Neuron (in vitro differentiated cells): ENCODE measurements around the gene PBXIP1.

ENCODE experiments used
- H2AFZ ChIP-seq: one replicate; pipeline ENCODE4 v1.6.1; 2013; ENCODE audit warnings: low read depth, mild to moderate bottlenecking, inconsistent platforms, low read length, moderate library complexity
- H3K27me3 ChIP-seq: one replicate; pipeline ENCODE4 v1.6.1; 2013; ENCODE audit warnings: low read length; ENCODE audit not compliant: insufficient read depth
- H3K36me3 ChIP-seq: one replicate; pipeline ENCODE4 v1.6.1; 2013; ENCODE audit warnings: low read length; ENCODE audit not compliant: insufficient read depth
- H3K4me1 ChIP-seq: one replicate; pipeline ENCODE4 v1.6.1; 2013; ENCODE audit warnings: low read length; ENCODE audit not compliant: insufficient read depth
- H3K4me3 ChIP-seq: 2 replicates; pipeline ENCODE4 v1.5.1; 2013; ENCODE audit warnings: mild to moderate bottlenecking, low read length, moderate library complexity
- H3K9me3 ChIP-seq: one replicate; pipeline ENCODE4 v1.6.1; 2013; ENCODE audit warnings: low read length

Gene PBXIP1

DNA sequence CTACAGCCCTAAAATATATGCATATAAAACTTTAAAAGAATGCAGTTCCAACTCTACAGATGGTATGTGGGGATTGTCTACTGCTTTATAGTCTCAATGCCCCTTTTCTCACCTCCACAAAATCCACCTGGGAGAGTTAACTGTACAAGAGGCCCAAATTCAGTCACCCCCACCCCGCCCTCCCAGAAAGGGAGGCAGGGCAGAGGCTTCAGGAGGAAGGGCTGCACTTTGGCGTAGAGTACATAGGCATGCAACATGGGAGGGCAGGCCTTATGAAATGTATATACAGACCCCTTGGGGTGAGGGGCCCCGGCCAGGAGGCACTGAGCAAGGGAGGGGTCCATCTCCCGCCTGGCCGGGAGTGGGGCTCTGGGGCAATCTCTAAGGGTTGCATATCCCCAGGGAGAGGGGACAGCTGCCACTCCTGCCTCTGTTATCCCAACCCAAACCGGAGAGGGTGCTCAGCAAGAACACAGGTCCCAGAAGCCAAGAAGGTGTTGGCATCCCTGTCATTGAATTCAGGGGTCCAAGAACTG lies 7.0 kb upstream of the PBXIP1 start:
- no peak overlapping the region for H2AFZ ChIP-seq
- H3K9me3 ChIP-seq: no peaks in the 10 kb centered on the region
- no peaks in the 10 kb centered on the region for H3K27me3 ChIP-seq
- peaks cover 55% of the 10 kb centered on the region for H3K36me3 ChIP-seq
- H3K4me1 ChIP-seq: peaks cover 25% of the 10 kb centered on the region
- peak overlapping the region; percentile 83 for H3K4me3 ChIP-seq

DNA sequence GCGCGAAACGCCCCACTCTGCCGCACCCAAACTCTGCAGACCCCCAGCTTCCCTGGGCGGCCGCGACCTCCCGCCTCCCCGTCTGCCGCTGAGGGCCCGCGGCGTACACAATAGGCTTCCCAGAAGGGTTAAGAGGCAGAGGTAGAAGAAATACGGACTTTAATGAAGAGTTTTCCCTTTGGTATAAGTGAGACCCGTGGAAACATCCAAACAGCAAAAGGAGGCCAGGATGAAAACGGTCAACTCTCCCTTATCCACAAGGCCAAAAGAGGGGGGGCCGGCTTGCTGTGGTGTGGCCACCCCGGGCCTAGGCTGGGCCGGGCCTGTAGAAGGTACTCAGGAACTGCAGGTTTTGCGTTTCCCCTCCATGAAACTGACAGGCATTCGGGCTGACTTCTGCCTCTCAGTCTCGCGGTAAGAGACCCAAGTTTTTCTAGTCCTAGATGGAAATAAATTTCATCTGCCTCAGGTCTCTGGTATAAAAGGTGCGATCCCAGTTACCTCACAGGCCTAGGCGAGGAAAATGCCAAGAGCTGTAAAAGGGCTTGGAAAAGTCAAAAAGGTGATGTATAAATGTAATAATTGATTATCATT lies 6.4 kb upstream of the PBXIP1 start:
- H2AFZ ChIP-seq: peak overlapping the region; percentile 64
- H3K36me3 ChIP-seq: peaks cover 52% of the 10 kb centered on the region
- no peaks in the 10 kb centered on the region for H3K9me3 ChIP-seq
- peaks cover 26% of the 10 kb centered on the region for H3K4me1 ChIP-seq
- peak overlapping the region; percentile 83 for H3K4me3 ChIP-seq
- no peaks in the 10 kb centered on the region for H3K27me3 ChIP-seq

DNA sequence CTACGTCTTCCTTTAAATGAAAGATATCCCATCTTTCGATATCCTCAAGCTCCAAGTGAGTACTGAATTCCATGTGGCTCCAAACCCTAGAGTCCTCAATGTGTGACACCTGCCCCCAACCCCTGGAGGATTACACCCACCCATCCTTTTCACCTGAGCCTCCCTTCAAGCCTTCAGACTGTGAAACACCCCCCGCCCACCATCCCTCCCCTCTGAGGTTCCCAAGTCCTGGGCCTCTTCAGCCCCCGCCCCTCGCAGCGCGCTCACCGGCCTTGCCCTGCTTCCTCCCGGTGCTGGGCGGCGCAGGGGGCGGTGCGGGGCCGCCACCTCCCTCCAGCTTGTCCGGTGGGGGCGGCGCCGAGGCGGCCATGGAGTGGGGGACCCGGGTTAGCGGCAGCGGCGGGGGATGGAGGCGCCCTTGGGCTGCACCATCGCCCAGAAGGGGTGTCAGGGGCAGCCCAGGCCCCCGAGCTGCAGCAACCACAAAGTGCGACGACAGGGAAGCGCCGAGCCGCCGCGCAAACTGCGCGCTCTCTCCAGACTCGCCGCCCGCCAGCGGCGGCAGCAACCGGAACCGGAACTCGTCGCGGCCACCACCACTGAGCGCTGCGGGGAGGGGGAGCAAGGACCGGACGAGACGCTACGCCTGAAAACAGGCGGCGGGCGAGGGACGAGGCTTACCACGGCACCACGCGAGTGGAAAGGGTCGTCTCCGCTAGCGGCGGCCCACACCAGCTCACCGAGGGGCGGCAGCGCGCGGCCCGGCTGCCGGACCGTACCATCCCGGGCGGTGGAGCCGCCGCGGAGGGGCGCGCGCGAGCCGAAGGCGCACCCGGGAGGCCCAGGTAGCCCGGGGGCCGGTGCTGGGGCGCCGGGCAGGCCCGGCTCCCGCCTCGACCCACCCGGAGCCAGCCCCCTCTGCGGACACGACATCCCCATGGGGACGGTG lies 5.6 kb upstream of the PBXIP1 start, which contains the start of gene PYGO2:
Gene PYGO2 (minus strand): TSS at position 576 of the 949 bp plus-strand sequence. CDS start 206 bp downstream, at position 370.
- no peaks in the 10 kb centered on the region for H3K9me3 ChIP-seq
- H3K4me3 ChIP-seq: peak within 1 kb of the TSS; percentile 83
- peak within 1 kb of the TSS; percentile 64 for H2AFZ ChIP-seq
- H3K4me1 ChIP-seq: peaks cover 34% of the 10 kb centered on the region
- H3K27me3 ChIP-seq: no peaks in the 10 kb centered on the region
- peaks cover 45% of the 10 kb centered on the region for H3K36me3 ChIP-seq

DNA sequence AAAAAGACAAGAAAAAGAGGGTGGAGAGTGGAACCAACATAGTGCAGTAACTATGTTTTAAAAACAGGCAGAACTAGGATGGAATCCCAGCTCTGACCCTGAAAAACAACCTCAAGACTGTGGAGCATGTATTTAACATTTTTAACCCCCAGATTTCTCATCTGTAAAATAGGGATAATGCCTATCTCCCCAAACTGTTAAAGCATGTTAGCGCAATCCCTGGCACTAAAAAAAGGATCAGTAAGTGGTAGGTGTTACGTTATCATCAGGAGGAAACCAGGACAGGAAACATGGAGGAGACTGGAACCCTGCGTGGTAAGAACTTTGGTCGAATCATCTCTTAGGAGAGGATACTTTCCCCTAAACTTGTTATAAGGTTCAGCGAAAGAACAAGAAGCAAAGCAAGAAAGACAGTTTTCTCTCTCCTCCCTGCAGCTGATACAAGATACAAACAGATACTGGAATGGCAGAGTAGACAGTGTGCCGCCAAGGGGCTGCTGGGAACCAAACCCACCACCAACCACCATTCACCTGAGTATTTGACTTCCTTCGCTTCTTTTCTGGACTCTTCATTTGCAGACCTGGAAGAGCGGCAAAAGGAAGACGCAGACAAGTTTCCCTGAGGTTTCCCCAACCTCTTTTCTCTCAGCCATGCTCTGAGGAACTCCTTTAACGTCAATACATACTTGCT lies 4.7 kb upstream of the PBXIP1 start:
- Histone ChIP-seq H3K9me3 (no peaks in the 10 kb centered on the region), H3K4me1 (peaks cover 39% of the 10 kb centered on the region), H2AFZ (no peak overlapping the region), H3K4me3 (peak overlapping the region; percentile 83), H3K27me3 (no peaks in the 10 kb centered on the region), H3K36me3 (peaks cover 36% of the 10 kb centered on the region)

DNA sequence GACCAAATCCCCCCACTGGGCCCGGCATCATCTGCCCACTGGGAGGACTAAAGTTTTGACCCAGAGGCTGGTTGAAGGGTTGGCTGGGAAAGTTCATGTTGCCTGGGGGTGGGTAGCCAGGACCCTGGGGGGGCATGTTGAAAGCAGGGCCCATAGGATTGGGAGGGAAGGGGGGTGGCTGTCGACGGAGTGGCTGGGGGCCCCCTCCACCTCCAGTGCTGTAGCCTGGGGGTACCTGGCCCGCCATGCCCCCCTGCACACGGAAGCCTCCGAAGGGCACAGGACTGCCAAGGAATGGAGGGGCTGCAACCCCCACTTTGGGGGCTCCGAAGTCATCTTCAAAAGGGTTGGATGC lies 3.5 kb upstream of the PBXIP1 start:
- no peaks in the 10 kb centered on the region for H3K9me3 ChIP-seq
- H2AFZ ChIP-seq: no peak overlapping the region
- H3K4me1 ChIP-seq: peaks cover 51% of the 10 kb centered on the region
- no peaks in the 10 kb centered on the region for H3K27me3 ChIP-seq
- H3K4me3 ChIP-seq: no peak overlapping the region
- H3K36me3 ChIP-seq: peaks cover 28% of the 10 kb centered on the region

DNA sequence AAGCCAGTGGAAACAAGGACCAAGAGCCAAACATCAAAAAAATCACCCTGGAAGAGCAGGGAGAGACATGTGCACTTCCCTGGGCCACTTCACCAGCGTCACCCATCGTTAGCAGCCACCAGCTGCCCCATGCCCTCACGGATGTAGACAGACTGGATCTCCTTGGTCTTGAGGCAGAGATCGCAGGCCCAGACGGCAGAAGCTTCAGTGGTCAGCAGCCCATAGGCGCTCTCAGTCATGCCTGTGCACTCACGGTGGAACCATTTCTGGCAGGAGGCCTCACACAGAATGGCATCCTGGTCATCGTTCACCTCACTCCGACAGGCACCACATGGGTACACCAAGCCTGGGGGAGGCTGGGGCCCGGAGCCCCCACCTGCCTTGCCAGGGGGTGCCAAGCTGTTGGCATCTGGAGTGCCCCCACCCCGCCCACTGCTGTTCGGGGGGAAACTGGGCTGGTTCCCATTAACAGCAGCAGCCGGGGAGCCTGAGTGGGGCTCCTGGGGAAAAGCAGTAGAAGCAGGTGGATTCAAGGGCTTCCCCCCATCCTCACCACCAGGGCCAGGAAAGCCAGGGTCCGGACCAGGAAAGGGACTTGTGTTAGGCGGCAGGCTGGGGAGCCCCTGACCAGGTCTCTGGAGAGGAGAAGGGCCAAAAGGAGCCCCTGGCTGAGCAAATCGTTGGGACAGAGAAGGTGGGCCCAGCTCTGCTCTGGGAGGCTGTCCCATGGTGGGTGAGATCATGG lies 3.0 kb upstream of the PBXIP1 start:
- no peaks in the 10 kb centered on the region for H3K9me3 ChIP-seq
- no peaks in the 10 kb centered on the region for H3K27me3 ChIP-seq
- peaks cover 56% of the 10 kb centered on the region for H3K4me1 ChIP-seq
- peaks cover 24% of the 10 kb centered on the region for H3K36me3 ChIP-seq
- H2AFZ ChIP-seq: no peak overlapping the region
- no peak overlapping the region for H3K4me3 ChIP-seq

DNA sequence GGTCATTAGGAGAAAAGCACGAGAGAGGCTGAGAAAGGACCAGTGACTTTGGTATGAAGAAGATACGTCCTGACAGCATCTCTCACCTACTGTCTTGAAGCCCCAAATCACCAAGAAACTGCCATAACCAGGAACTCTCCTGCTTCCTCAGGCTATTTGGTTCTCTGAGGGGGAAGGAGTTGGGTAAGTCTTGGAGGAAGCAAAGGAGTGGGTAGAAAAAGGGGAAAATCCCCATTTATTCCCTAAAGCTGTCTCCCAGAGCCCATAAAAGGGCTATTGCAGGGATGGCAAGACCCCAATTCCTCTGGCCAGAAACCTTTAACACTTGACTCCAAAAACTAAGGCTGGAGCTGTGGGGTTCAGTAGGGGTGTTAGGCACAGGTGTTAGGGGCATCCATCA lies 2.1 kb upstream of the PBXIP1 start:
- Histone ChIP-seq H3K36me3 (peaks cover 16% of the 10 kb centered on the region), H3K9me3 (no peaks in the 10 kb centered on the region), H3K4me1 (peaks cover 59% of the 10 kb centered on the region), H2AFZ (no peak overlapping the region), H3K4me3 (no peak overlapping the region), H3K27me3 (no peaks in the 10 kb centered on the region)

DNA sequence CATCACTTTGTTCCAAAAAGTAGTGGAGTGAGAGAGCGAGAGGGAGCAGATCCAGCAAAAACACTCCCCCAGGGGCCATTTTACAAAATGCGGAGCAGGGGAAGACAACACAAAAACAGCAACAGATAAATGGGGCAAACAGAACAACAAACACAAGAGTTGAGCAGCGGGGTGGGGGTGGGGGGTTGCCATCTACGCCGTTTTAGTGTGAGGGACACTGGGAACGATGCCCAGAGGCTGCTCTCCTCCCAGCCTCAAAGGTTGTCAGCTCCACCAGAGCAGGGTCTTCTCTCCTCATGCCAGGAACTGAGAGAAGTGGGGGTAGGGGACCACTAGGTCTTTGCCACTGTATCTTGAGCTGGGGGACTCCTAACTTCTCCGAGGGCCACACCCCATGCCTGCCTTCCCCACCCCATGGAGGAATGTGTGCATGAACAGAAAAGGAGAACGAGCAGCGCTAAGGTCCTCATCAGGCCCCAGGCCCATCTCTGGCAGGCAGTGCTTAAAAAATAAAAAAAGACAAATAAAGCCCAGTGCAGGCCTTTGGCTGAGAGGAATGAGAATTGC lies 1.3 kb upstream of the PBXIP1 start:
- no peak overlapping the region for H2AFZ ChIP-seq
- H3K27me3 ChIP-seq: no peaks in the 10 kb centered on the region
- peaks cover 52% of the 10 kb centered on the region for H3K4me1 ChIP-seq
- H3K36me3 ChIP-seq: peaks cover 15% of the 10 kb centered on the region
- H3K9me3 ChIP-seq: no peaks in the 10 kb centered on the region
- H3K4me3 ChIP-seq: no peak overlapping the region

DNA sequence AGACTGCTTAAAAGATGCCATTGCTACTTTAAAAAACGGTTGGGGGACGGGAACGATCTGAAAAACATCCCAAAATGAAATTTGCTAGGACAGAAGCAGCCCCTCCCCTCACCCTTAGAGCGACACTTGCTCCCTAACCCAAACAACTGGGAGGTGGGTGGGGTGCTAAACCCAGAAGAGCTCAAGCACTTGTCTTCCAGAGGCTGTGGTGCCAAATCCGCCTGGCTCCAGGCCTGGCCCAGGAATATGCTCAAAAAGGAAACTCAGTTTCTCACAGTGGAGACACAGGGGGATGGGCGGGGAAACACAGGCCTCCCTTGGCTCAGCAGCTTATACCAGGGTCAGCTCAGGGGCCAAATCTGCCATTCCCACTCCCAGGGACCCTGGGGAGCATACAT lies 644 bp upstream of the PBXIP1 start:
- peak overlapping the region; percentile 65 for H3K4me3 ChIP-seq
- H3K9me3 ChIP-seq: no peaks in the 10 kb centered on the region
- H3K27me3 ChIP-seq: no peaks in the 10 kb centered on the region
- H3K4me1 ChIP-seq: peaks cover 50% of the 10 kb centered on the region
- H2AFZ ChIP-seq: no peak overlapping the region
- peaks cover 17% of the 10 kb centered on the region for H3K36me3 ChIP-seq

DNA sequence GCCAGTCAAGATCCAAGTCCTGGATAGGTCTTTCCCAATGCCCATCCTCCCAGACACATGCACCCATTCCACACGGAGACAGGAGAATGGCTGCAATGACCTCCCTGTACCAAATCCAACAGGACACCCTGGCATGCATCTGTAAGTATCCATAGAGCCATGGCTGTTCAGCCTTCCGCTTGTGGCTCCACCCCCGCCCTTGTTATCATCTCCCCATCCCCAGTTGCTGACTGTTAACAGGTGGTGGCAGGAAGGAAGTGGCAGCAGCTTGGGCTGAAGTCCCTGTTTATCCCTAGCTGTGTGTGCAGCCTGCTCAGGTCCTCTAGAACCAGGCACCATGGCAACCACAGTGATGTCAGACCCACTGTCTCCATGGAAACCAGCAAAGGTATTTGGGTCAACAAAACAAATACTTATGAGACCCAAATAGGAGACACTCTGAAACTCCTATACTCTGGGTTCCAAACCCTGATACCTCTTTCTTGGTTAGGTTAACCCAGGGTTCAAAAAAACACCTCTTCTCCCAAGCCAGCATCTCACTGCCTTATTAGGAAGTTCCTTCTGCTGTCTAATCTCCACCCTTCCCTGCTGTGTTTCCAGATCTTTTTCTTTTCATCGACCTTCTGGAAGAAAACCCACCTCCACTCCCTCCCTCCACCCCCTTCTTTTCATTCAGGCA lies 721 bp downstream of the PBXIP1 start:
- Histone ChIP-seq H3K4me3 (peak overlapping the region; percentile 65), H3K4me1 (peaks cover 41% of the 10 kb centered on the region), H3K9me3 (no peaks in the 10 kb centered on the region), H2AFZ (no peak overlapping the region), H3K36me3 (peaks cover 31% of the 10 kb centered on the region), H3K27me3 (no peaks in the 10 kb centered on the region)

DNA sequence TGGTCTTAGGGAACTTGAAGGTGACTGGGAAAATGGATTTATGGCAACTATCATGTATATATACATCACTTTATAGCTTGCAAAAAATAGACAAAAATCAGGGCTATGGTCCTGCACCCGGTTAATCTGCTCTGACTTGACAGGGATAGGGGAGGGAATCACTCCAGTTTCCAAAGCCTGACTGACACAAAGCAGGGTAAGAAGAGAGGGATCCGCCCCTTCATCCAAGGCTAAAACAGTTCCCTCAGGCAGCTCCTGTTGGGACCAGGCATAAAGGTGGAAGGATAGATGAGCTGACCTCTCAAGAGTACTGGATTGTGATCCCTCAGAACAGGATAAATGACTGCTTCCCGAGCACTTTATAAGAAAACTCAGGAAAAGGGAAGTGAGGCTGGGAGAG lies 1.4 kb downstream of the PBXIP1 start:
- Histone ChIP-seq H3K4me1 (peaks cover 41% of the 10 kb centered on the region), H3K9me3 (no peaks in the 10 kb centered on the region), H3K4me3 (peak overlapping the region; percentile 65), H2AFZ (no peak overlapping the region), H3K27me3 (no peaks in the 10 kb centered on the region), H3K36me3 (peaks cover 28% of the 10 kb centered on the region)

DNA sequence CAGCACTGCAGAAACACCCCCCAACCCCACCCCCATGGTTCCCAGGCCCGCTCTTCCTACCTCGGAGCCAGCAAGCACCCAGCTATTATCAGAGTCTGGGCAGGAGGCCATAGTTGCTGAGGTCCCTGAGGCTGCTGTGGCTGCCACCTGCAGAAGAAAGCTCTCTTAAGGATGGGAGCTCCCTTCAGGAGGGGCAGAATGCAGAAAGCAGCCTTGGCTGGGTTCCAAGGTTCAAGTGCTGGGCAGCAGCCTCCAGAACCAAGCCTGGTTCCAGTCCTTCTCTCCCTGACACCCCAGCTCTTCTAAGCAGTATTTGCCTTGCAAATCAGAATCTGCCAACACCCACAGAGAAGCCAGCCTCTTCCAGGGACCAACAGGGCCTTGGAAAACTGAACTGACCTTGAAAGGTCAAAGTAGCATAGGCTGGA lies 2.3 kb downstream of the PBXIP1 start:
- peaks cover 41% of the 10 kb centered on the region for H3K4me1 ChIP-seq
- peaks cover 20% of the 10 kb centered on the region for H3K36me3 ChIP-seq
- H2AFZ ChIP-seq: no peak overlapping the region
- no peaks in the 10 kb centered on the region for H3K9me3 ChIP-seq
- no peaks in the 10 kb centered on the region for H3K27me3 ChIP-seq
- H3K4me3 ChIP-seq: no peak overlapping the region
